ENCODE measurements around the gene GK. TPM values are rescaled to one million over a fixed set of nuclear protein-coding genes. Genes with fewer than 3 reads are reported as not detected.

The GK gene
- total RNA-seq, 1 donor from 2014 or later = 28.2 TPM

GRCh38 chrX:30673884-30674598 is 20.8 kb downstream of the GK start:
- H3K27me3 Mint-ChIP-seq = no peaks in the 10 kb centered on the region
- DNase-seq (ENCODE audit: extremely low spot score, unreplicated experiment) = no peak
- H3K36me3 Mint-ChIP-seq = peaks cover 15% of the 10 kb centered on the region
- no peaks in the 10 kb centered on the region for H3K9me3 Mint-ChIP-seq
- H3K27ac Mint-ChIP-seq = no peak overlapping the region
- H3K4me1 Mint-ChIP-seq (ENCODE audit: unreplicated experiment) = no peaks in the 10 kb centered on the region
- no peak overlapping the region for H3K4me3 Mint-ChIP-seq
- TF ChIP-seq CTCF (conservative IDR thresholded peaks at IDR 0.05) = no peak

GRCh38 chrX:30674799-30675198 is 21.6 kb downstream of the GK start:
- Mint-ChIP-seq H3K36me3 (peaks cover 19% of the 10 kb centered on the region), H3K27me3 (no peaks in the 10 kb centered on the region), H3K4me1 (ENCODE audit: unreplicated experiment) (no peaks in the 10 kb centered on the region), H3K27ac (no peak overlapping the region), H3K4me3 (no peak overlapping the region), H3K9me3 (no peaks in the 10 kb centered on the region)
- no peak for DNase-seq (ENCODE audit: extremely low spot score, unreplicated experiment)
- no peak for TF ChIP-seq CTCF (conservative IDR thresholded peaks at IDR 0.05)

- no peaks in the 10 kb centered on the region for H3K9me3 Mint-ChIP-seq
- DNase-seq (ENCODE audit: extremely low spot score, unreplicated experiment) = no peak
- no peak overlapping the region for H3K27ac Mint-ChIP-seq
- no peak overlapping the region for H3K4me3 Mint-ChIP-seq
- no peak for TF ChIP-seq CTCF (conservative IDR thresholded peaks at IDR 0.05)
- H3K4me1 Mint-ChIP-seq (ENCODE audit: unreplicated experiment) = no peaks in the 10 kb centered on the region
- peaks cover 22% of the 10 kb centered on the region for H3K36me3 Mint-ChIP-seq
- no peaks in the 10 kb centered on the region for H3K27me3 Mint-ChIP-seq
These were observed 26.1 kb downstream of the GK start for GRCh38 chrX:30679369-30679768.

GRCh38 chrX:30680618-30681017 is 27.4 kb downstream of the GK start:
- Mint-ChIP-seq H3K4me1 (ENCODE audit: unreplicated experiment) (no peaks in the 10 kb centered on the region), H3K27me3 (no peaks in the 10 kb centered on the region), H3K27ac (no peak overlapping the region), H3K4me3 (no peak overlapping the region), H3K36me3 (peaks cover 18% of the 10 kb centered on the region), H3K9me3 (no peaks in the 10 kb centered on the region)
- TF ChIP-seq CTCF (conservative IDR thresholded peaks at IDR 0.05) = no peak
- DNase-seq (ENCODE audit: extremely low spot score, unreplicated experiment) = no peak

GRCh38 chrX:30688641-30689040 is 35.4 kb downstream of the GK start:
- Mint-ChIP-seq H3K27me3 (no peaks in the 10 kb centered on the region), H3K9me3 (no peaks in the 10 kb centered on the region), H3K27ac (no peak overlapping the region), H3K4me1 (ENCODE audit: unreplicated experiment) (no peaks in the 10 kb centered on the region), H3K4me3 (no peak overlapping the region), H3K36me3 (peaks cover 20% of the 10 kb centered on the region)
- DNase-seq (ENCODE audit: extremely low spot score, unreplicated experiment) = no peak
- no peak for TF ChIP-seq CTCF (conservative IDR thresholded peaks at IDR 0.05)

Data from type B pancreatic cell (in vitro differentiated cells).